NCI-H82 (cell line): ENCODE data around the gene KDM4C.
"Not testable (repeated sequence)": the region's sequence is repeated elsewhere in the genome, so short reads cannot be mapped to it uniquely, and the experiment has no call there.

Source experiments
- DNase-seq: peaks from one replicate; lab custom pipeline; 2025; lab: John Stamatoyannopoulos, UW

KDM4C gene

GRCh38 chr9:6764523-6764922, 6.8 kb downstream of the KDM4C start:
- DNase-seq = no peak

- DNase-seq = peak; percentile 5
Measured at GRCh38 chr9:6764950-6765349, 7.2 kb downstream of the KDM4C start.

- DNase-seq = no peak
Measured at GRCh38 chr9:6765396-6765795, 7.6 kb downstream of the KDM4C start.

- no peak for DNase-seq
Measured at GRCh38 chr9:6766606-6767005, 8.8 kb downstream of the KDM4C start.

- DNase-seq = not testable (repeated sequence)
Measured at GRCh38 chr9:6768587-6768986, 10.8 kb downstream of the KDM4C start.

GRCh38 chr9:6771722-6772121, 13.9 kb downstream of the KDM4C start:
- no peak for DNase-seq

GRCh38 chr9:6777213-6777902, 19.6 kb downstream of the KDM4C start:
- DNase-seq = peak; percentile 11

- DNase-seq = peak; percentile 77
Measured at GRCh38 chr9:6779417-6780241, 21.9 kb downstream of the KDM4C start.

- DNase-seq = no peak
Measured at GRCh38 chr9:6780690-6781089, 22.9 kb downstream of the KDM4C start.

GRCh38 chr9:6781476-6781875, 23.7 kb downstream of the KDM4C start:
- DNase-seq = no peak

- DNase-seq = peak; percentile 67
Measured at GRCh38 chr9:6782345-6782744, 24.6 kb downstream of the KDM4C start.

- DNase-seq = no peak
Measured at GRCh38 chr9:6782981-6783380, 25.2 kb downstream of the KDM4C start.

GRCh38 chr9:6783753-6784152, 26.0 kb downstream of the KDM4C start:
- DNase-seq = no peak

- no peak for DNase-seq
Measured at GRCh38 chr9:6785682-6786081, 27.9 kb downstream of the KDM4C start.

- DNase-seq = no peak
Measured at GRCh38 chr9:6787793-6788161, 30.0 kb downstream of the KDM4C start.

GRCh38 chr9:6788162-6789016, 30.6 kb downstream of the KDM4C start:
- no peak for DNase-seq

- DNase-seq = not testable (repeated sequence)
Measured at GRCh38 chr9:6789017-6789338, 31.2 kb downstream of the KDM4C start.

GRCh38 chr9:6790866-6791265, 33.1 kb downstream of the KDM4C start:
- DNase-seq = no peak

GRCh38 chr9:6793203-6793602, 35.4 kb downstream of the KDM4C start:
- no peak for DNase-seq

- no peak for DNase-seq
Measured at GRCh38 chr9:6794936-6795335, 37.2 kb downstream of the KDM4C start.

- no peak for DNase-seq
Measured at GRCh38 chr9:6802926-6803325, 45.2 kb downstream of the KDM4C start.

GRCh38 chr9:6805532-6805931, 47.8 kb downstream of the KDM4C start:
- peak; percentile 21 for DNase-seq

- DNase-seq = not testable (repeated sequence)
Measured at GRCh38 chr9:6806318-6806717, 48.5 kb downstream of the KDM4C start.
